Measurements from ENCODE around the gene MRPL28.

- no peak for TF ChIP-seq CTCF (conservative IDR thresholded peaks at IDR 0.05 in 1 of 2, IDR thresholded peaks at IDR 0.05 in 1 of 2; ENCODE audit: extremely low read depth in 1 of 2, insufficient read depth in 1 of 2, low read depth in 1 of 2, low read length in 2 of 2)
- TF ChIP-seq EZH2 (IDR thresholded peaks at IDR 0.05; ENCODE audit: borderline replicate concordance, low read length): no peak
Measured at GRCh38 chr16:356741-357140, 13.6 kb downstream of the MRPL28 start.
